PC-3 (cell line): ENCODE data around the gene SVBP. TPM values are rescaled to one million over a fixed set of nuclear protein-coding genes. Genes with fewer than 3 reads are reported as not detected.

Experiments used
- ATAC-seq: fragments of 200-7000 bp; cut with Tn5 transposase; 2 replicates; pipeline ENCODE4 v1.9.1; 2020; ENCODE audit warnings: mild to moderate bottlenecking, moderate library complexity
- BruUV-seq: library from RNA; stranded (reverse); fragments of 400-500 nt; replicated peaks from 2 replicates; lab custom pipeline; 2021; lab: Mats Ljungman, UMichigan
- CTCF ChIA-PET: fragments of 300-600 bp; sonication (Branson Sonifier 250); formaldehyde crosslinking; loops from one replicate; lab custom pipeline; 2022; ENCODE audit warnings: antibody characterized with exemption; lab: Charles Lee
- POLR2A ChIA-PET: fragments of 300-600 bp; sonication (Branson Sonifier 250); formaldehyde crosslinking; loops from one replicate; lab custom pipeline; 2022; ENCODE audit warnings: antibody characterized with exemption; ENCODE audit not compliant: unreplicated experiment; lab: Charles Lee
- DNase-seq: peaks from one replicate; pipeline ENCODE4 v3.0.0-alpha.2; 2015
- H2AFZ ChIP-seq: fragments of 300-600 bp; sonication (generic); 2 replicates; pipeline ENCODE4 v1.6.0; 2016; ENCODE audit warnings: antibody characterized with exemption, low read length
- H3F3A ChIP-seq: fragments of 300-600 bp; sonication (generic); one replicate; pipeline ENCODE4 v1.6.0; 2017; ENCODE audit warnings: antibody characterized with exemption, low read length, control low read depth, mild to moderate bottlenecking; ENCODE audit not compliant: unreplicated experiment
- H3K27ac ChIP-seq: fragments of 300-600 bp; sonication (generic); 2 replicates; pipeline ENCODE4 v1.5.1; 2016; ENCODE audit warnings: mild to moderate bottlenecking, low read length
- H3K27me3 ChIP-seq: fragments of 300-600 bp; sonication (generic); 2 replicates; pipeline ENCODE4 v1.6.1; 2016; ENCODE audit warnings: low read length, mixed read lengths
- H3K36me3 ChIP-seq: fragments of 300-600 bp; sonication (generic); 2 replicates; pipeline ENCODE4 v1.6.1; 2016; ENCODE audit warnings: low read depth, mixed run types, low read length, mixed read lengths
- H3K4me1 ChIP-seq: fragments of 300-600 bp; sonication (generic); 2 replicates; pipeline ENCODE4 v1.5.1; 2016; ENCODE audit warnings: low read length; ENCODE audit not compliant: insufficient read depth
- H3K4me2 ChIP-seq: fragments of 300-600 bp; sonication (generic); 2 replicates; pipeline ENCODE4 v1.6.0; 2016; ENCODE audit warnings: low read length
- H3K4me3 ChIP-seq: fragments of 300-600 bp; sonication (generic); 2 replicates; pipeline ENCODE4 v1.5.1; 2016; ENCODE audit warnings: mild to moderate bottlenecking, low read length, mixed read lengths
- H3K79me2 ChIP-seq: fragments of 300-600 bp; sonication (generic); 2 replicates; pipeline ENCODE4 v1.6.1; 2017; ENCODE audit warnings: low read length, mixed read lengths
- H3K9ac ChIP-seq: fragments of 300-600 bp; sonication (generic); 2 replicates; pipeline ENCODE4 v1.6.0; 2016; ENCODE audit warnings: mild to moderate bottlenecking, low read length
- H3K9me2 ChIP-seq: fragments of 300-600 bp; sonication (generic); replicated peaks from 2 replicates; pipeline ENCODE4 v1.6.1; 2016; ENCODE audit warnings: mixed run types, low read length, mixed read lengths
- H3K9me3 ChIP-seq: fragments of 300-600 bp; sonication (generic); 2 replicates; pipeline ENCODE4 v1.6.1; 2016; ENCODE audit warnings: low read length, mixed read lengths
- H4K20me1 ChIP-seq: fragments of 300-600 bp; sonication (generic); 2 replicates; pipeline ENCODE4 v1.6.1; 2016; ENCODE audit warnings: low read length, mixed read lengths
- CTCF ChIP-seq: fragments of 300-600 bp; sonication (generic); conservative IDR thresholded peaks from 2 replicates; pipeline ENCODE4 v1.5.1; 2017; ENCODE audit warnings: antibody characterized with exemption, low read depth, mild to moderate bottlenecking, low read length
- EZH2 ChIP-seq: fragments of 300-600 bp; sonication (generic); IDR thresholded peaks from one replicate; pipeline ENCODE4 v1.6.1; 2017; ENCODE audit warnings: antibody characterized with exemption, mild to moderate bottlenecking, low read length; ENCODE audit not compliant: unreplicated experiment
- EZH2phosphoT487 ChIP-seq: fragments of 300-600 bp; sonication (generic); IDR thresholded peaks from 2 replicates; pipeline ENCODE4 v1.6.1; 2018; ENCODE audit warnings: mild to moderate bottlenecking, antibody characterized with exemption, low read length, borderline replicate concordance
- intact Hi-C: fragments of 100-400 bp; cut with micrococcal nuclease; formaldehyde crosslinking; loops from 2 replicates; pipeline ENCODE4 v1.9.0; 2023
- total RNA-seq: library from RNA; depleted of rRNA; stranded (reverse); fragments of >200 nt; gene quantifications from 2 replicates; pipeline ENCODE4 v1.2.3, GENCODE V29; 2014

SVBP gene
- total RNA-seq, 1 experiment from 2014 or later: 39.7 TPM

GRCh38 chr1:42841010-42841409, 23.8 kb upstream of the SVBP start:
- Histone ChIP-seq H3K27me3 (no peaks in the 10 kb centered on the region), H4K20me1 (no peaks in the 10 kb centered on the region), H3K27ac (no peak overlapping the region), H3K4me2 (no peak overlapping the region), H3F3A (no peaks in the 10 kb centered on the region), H2AFZ (no peak overlapping the region), H3K9me3 (no peaks in the 10 kb centered on the region), H3K9me2 (no peaks in the 10 kb centered on the region), H3K4me1 (peaks cover 4% of the 10 kb centered on the region), H3K36me3 (no peaks in the 10 kb centered on the region), H3K9ac (no peak overlapping the region), H3K4me3 (no peak overlapping the region), H3K79me2 (no peaks in the 10 kb centered on the region)
- intact Hi-C loops: no loop called here
- CTCF ChIA-PET: no interaction called here
- BruUV-seq: no TSS peak
- DNase-seq (peak; percentile 34), ATAC-seq (peak; percentile 70)
- POLR2A ChIA-PET: no interaction called here
- TF ChIP-seq EZH2 (no peak), EZH2phosphoT487 (no peak)

DNA sequence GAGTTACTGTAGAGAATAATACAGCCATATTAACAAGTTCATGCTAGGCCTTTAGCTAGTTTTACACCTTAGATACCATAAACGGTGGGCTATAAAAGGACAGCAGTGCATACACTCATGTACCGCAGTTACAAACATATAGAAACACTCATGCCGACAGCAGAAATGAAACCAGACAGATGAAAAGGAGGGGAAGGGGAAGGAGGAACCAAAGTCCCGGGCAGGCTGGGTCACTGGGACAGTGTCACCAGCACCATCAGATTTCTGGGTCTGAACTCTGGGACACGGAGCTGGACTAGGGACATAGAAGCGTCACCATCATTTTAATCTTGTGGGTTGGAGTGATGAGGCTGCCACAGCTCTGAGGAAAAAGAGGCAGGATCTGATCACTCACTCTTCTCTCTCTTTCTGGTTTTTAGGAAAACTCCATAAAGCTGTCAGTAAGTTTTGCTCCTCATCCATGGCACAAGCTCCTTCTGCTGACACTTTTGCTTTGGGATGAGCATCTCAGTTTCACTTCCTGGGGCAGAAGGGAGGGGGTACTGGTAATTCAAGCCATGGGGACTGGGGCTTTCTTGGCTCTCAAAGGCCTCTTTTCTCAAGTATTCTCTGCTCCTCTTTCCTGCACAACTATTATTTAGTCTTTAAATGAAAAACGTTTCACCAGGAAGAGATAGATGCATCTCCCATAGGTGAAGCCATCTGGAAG, 21.4 kb upstream of the SVBP start:
- ChIA-PET CTCF (no interaction called here), POLR2A (no interaction called here)
- DNase-seq: no peak
- no peaks in the 10 kb centered on the region for H3K79me2 ChIP-seq
- no peaks in the 10 kb centered on the region for H3K36me3 ChIP-seq
- TF ChIP-seq EZH2phosphoT487: no peak
- TF ChIP-seq EZH2: no peak
- no peak for TF ChIP-seq CTCF
- no peaks in the 10 kb centered on the region for H3K9me2 ChIP-seq
- no peak for ATAC-seq
- H3K4me2 ChIP-seq: no peak overlapping the region
- no TSS peak for BruUV-seq
- H3K27ac ChIP-seq: no peak overlapping the region
- H3K4me3 ChIP-seq: no peak overlapping the region
- intact Hi-C loops: no loop called here
- H3K27me3 ChIP-seq: no peaks in the 10 kb centered on the region
- no peaks in the 10 kb centered on the region for H3K4me1 ChIP-seq
- H4K20me1 ChIP-seq: no peaks in the 10 kb centered on the region
- no peak overlapping the region for H2AFZ ChIP-seq
- no peak overlapping the region for H3K9ac ChIP-seq
- H3K9me3 ChIP-seq: no peaks in the 10 kb centered on the region
- H3F3A ChIP-seq: no peaks in the 10 kb centered on the region

GRCh38 chr1:42837709-42838108, 20.5 kb upstream of the SVBP start:
- Histone ChIP-seq H3K79me2 (no peaks in the 10 kb centered on the region), H3K27ac (no peak overlapping the region), H3F3A (no peaks in the 10 kb centered on the region), H3K9me3 (no peaks in the 10 kb centered on the region), H3K4me3 (no peak overlapping the region), H4K20me1 (no peaks in the 10 kb centered on the region), H3K27me3 (no peaks in the 10 kb centered on the region), H3K4me1 (no peaks in the 10 kb centered on the region), H3K9ac (no peak overlapping the region), H3K4me2 (no peak overlapping the region), H3K36me3 (no peaks in the 10 kb centered on the region), H3K9me2 (no peaks in the 10 kb centered on the region), H2AFZ (no peak overlapping the region)
- no TSS peak for BruUV-seq
- CTCF ChIA-PET: no interaction called here
- TF ChIP-seq CTCF: no peak
- no peak for TF ChIP-seq EZH2phosphoT487
- TF ChIP-seq EZH2: no peak
- intact Hi-C loops: no loop called here
- ATAC-seq (no peak), DNase-seq (no peak)
- POLR2A ChIA-PET: interaction anchor here (0.6 kb wide), 1 partner anchor 1812 kb away, joined by 6 read pairs; no protein-coding TSS in a partner anchor
